LNCaP clone FGC (cell line): ENCODE results near the gene LITAF.

Experiments used
- DNase-seq: peaks from one replicate; pipeline ENCODE4 v3.0.0-alpha.2; 2011; ENCODE audit warnings: low read depth
- H3K4me3 ChIP-seq: 2 replicates; pipeline ENCODE4 v1.5.1; 2011; ENCODE audit warnings: mild to moderate bottlenecking, low read depth, low read length, control low read depth
- CTCF ChIP-seq: IDR thresholded peaks from 2 replicates; pipeline ENCODE4 v1.5.1; 2012; ENCODE audit warnings: mild to moderate bottlenecking; ENCODE audit not compliant: control insufficient read depth, insufficient read depth; ENCODE audit errors: extremely low read depth

LITAF gene

GRCh38 chr16:11501632-11502031, 85.1 kb downstream of the LITAF start:
- TF ChIP-seq CTCF = no peak
- DNase-seq = no peak
- H3K4me3 ChIP-seq = no peak overlapping the region

GRCh38 chr16:11500700-11501346, 85.9 kb downstream of the LITAF start:
- no peak for DNase-seq
- TF ChIP-seq CTCF = no peak
- no peak overlapping the region for H3K4me3 ChIP-seq

GRCh38 chr16:11499295-11500089, 87.2 kb downstream of the LITAF start:
- no peak for DNase-seq
- no peak overlapping the region for H3K4me3 ChIP-seq
- no peak for TF ChIP-seq CTCF

- TF ChIP-seq CTCF = no peak
- no peak for DNase-seq
- H3K4me3 ChIP-seq = no peak overlapping the region
These were observed 88.0 kb downstream of the LITAF start for GRCh38 chr16:11498683-11499082.

- no peak for DNase-seq
- TF ChIP-seq CTCF = no peak
- H3K4me3 ChIP-seq = no peak overlapping the region
These were observed 88.8 kb downstream of the LITAF start for GRCh38 chr16:11497851-11498289.
